ENCODE results near the gene PPM1H.
"Not testable (repeated sequence)": the region's sequence is repeated elsewhere in the genome, so short reads cannot be mapped to it uniquely, and the experiment has no call there.

The PPM1H gene

GRCh38 chr12:62668782-62669181 is 266.2 kb downstream of the PPM1H start:
- DNase-seq = no peak

DNA sequence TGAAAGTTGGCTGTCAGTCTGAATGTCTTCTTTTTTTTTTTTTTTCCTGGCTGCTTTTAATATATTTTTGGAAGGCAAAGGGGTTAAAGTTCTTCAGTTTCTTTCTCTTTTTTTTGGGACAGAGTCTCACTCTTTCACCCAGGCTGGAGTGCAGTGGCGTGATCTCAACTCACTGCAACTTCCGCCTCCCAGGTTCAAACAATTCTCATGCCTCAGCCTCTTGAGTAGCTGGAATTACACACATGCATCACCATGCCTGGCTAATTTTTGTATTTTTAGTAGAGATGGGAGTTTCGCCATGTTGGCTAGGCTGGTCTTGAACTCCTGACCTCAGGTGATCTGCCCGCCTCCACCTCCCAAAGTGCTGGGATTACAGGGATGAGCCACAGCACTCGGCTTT is 270.0 kb downstream of the PPM1H start:
- not testable (repeated sequence) for DNase-seq

GRCh38 chr12:62660756-62661155 is 274.2 kb downstream of the PPM1H start:
- no peak for DNase-seq

DNA sequence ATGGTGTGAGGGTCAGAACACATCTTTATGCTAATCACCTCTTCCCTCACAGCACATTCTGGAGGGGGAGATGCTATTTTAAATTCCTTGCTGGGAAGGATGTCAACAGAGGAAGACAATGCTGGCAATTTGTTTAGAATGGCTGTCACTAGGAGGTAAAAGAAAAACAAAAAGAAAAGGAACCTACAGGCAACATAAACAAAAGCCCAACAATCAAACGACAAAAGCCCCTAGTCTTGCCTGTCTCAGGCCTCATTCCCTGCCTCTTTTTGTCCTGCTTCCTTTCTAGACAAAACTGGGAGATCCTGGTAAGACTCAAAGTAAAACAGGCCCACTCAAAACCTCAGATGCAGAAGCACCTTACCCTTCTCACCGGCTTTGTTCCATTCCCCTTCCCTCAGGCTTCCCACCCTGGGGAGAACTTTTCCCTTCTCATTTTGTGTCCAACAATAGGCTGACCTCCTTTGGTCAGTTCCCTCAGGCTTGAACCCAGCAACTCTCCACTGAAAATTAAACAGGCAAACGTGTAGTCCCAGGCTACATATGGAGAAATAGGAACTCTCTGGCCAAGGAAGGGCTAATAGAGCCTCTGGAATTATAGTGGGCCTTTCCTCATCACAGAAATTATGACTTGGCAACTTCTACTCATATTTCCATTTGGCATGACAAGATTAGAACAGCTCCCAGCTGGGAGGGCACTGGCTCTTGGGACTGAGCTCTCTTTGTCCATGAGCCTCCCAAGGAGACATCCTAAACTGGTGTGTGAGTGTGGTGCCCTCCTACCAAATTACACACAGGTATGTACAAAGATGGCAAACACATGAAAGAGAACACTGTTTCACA is 275.3 kb downstream of the PPM1H start:
- no peak for DNase-seq

- no peak for DNase-seq
These were observed 276.0 kb downstream of the PPM1H start for GRCh38 chr12:62658910-62659309.

- DNase-seq = no peak
These were observed 277.7 kb downstream of the PPM1H start for GRCh38 chr12:62657363-62657632.

DNA sequence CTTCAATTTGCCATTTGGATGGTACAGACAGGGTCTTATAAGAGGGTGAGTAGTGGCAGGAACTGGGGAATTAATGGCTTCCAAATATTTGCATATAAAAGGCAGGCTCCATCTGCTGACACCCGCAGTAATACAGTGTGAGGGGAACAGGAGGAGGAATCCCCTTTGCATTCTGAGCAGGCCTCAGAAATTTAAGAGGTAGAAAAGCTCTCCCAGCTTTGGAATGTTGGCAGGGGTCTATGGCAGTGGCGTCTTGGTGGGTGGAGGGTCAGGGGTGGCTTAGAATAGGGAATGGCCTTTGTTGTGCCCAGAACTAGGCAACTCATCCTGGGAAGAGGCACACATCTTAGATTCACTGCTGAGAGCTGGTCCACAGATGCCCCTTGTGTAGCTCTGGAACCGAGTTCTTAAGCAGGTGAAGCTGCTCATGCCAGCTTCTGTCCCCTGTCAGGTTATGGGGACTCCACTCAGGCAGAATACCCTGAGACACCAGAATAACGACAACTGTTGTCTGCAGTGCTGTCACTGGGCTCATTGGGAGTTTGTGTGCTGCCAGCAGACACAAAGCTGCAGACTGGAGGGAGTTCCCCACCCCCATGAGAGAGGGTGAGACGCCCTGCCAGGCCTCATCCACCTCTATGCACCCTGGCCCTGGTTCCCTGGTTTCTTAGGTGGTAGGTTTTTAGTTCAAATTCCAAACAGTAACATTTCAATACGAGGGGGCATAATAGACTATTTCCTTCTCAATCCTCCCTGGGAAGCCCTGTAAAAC is 278.2 kb downstream of the PPM1H start:
- peak; percentile 14 to 36 for DNase-seq

DNA sequence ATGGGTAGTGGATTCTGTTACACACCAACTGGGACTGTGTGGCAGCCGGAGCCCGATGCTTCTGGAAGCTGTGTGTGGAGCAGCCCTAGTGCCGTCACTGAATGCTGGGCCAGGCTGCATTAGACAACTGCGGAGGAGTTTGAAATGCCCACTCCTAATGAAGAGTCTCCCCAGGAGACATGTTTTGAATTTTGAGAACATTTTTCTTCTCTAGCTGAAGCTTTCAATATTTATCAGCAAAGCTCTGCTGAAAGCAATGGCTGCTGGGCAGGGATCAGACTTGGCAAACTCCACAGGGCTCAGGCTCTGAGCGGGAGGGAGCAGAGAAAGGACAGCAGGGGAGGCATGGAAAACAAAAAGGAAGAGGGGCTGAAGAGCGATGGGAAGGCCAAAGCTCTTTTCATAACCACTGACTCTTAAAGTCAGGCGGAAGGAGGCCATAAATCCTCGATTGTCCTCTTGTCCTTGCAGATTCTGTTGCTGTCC is 279.2 kb downstream of the PPM1H start:
- DNase-seq = no peak

GRCh38 chr12:62654326-62655241 is 280.4 kb downstream of the PPM1H start:
- DNase-seq = peak in 1 of 2 experiments; percentile 8

DNA sequence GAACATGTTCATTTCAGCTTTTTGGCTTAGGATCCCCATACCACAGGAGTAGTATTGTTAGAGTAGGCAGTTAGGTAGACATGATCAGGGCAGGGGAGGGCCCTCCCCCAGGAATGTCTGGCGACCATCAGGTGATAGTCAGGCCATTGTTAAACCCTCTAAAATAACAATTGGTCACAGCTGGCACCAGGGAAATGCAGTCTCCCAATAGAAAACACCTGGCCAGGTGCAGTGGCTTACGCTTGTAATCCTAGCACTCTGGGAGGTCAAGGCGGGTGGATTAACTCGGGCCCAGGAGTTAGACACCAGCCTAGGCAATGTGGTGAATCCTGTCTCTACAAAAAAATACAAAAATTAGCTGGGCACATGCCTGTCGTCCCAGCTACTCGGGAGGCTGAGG is 281.2 kb downstream of the PPM1H start:
- no peak for DNase-seq

- no peak for DNase-seq
These were observed 281.6 kb downstream of the PPM1H start for GRCh38 chr12:62653304-62653703.

- DNase-seq = no peak
These were observed 283.8 kb downstream of the PPM1H start for GRCh38 chr12:62651138-62651537.

DNA sequence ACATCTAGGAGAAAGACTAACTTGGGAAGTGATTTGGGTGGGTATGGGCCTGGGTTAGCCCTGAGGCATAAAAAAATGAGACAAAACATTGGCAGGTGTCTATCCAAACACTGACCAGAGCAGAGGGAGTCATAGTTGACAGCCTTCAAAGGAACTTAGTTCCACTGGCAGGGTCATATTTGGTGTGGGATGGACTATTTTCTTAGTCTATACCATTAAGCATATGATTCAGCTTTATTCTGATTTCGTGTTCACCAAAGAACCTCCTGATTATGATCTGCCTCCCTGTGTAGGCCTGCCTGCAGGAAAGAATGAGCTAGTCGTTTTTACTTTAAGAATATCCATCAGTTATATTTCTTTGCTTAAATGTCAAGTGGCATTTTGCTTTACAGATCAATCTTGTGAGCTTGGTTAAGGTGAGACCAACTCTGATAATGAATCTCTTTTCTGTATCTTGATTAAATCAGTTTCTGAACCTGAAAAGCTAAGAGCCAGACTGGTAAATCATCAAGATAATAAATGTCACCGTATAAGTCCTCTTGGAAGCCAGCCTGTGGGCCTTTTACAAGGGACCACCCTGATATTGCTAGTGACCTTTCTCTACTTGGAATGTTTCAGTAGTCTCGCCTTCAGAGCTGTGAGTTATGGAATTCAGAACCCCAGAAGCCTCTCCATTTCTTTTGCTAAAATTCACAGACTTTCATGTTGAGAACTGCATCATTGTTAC is 285.4 kb downstream of the PPM1H start:
- DNase-seq = no peak

- no peak for DNase-seq
These were observed 287.4 kb downstream of the PPM1H start for GRCh38 chr12:62647586-62647985.

DNA sequence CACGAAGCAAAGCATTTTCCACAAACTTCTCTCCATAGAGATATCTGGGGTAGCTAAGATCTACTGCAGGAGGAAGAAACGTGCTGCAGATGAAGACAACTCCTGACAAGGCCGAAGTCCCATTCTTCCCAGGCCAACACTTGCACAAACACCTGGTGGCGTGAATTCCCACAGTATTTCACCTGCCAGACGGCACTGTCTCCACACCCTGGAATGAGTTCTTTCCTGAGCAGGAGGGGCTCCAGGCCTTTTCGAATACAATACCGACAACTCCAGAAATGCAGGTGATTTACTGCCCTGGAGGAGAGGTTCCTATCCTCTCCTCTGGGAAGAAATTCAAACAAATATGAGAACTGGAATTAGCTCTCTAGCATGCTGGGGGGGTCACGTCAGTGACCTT is 288.4 kb downstream of the PPM1H start:
- DNase-seq = no peak

- no peak for DNase-seq
These were observed 291.5 kb downstream of the PPM1H start for GRCh38 chr12:62643486-62643885.

DNA sequence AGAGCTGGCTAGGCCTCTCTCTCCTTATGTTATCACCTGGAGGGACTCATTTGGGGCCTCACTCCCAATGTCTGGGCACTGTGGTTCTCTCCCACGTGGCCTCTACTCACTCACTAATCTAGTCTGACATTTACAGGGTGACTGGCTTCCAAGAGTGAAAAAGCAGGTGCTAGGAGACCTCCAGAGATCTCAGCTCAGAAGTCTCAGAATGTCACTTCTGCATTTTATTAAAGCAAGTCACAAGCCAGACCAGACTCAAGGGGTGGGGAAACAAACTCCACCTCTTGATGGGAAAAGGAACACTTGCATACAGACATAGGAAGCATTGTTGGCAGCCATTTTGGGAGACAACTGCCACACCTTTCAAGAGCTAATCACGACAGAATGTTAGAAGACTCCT is 292.5 kb downstream of the PPM1H start:
- DNase-seq = no peak

- no peak for DNase-seq
These were observed 294.0 kb downstream of the PPM1H start for GRCh38 chr12:62640910-62641448.

DNA sequence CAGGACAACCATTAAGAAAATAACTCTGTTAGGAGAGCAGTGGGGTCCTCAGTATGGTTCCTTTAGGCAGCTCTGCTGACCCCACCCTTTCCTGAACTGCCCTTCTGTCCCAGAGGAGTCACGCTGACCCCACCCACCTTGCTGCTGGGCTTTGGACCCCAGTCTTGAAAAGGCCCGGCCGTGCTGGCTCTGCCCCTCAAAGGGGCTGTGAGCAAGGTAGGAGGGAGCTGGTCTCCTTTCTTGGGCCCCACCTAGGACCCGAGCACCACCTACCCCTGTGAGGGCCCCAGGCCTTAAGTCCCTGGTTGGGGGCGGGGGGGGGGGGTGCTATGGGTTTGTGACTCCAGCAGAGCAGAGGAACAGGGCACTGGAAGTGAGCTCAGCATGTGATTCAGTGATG is 297.3 kb downstream of the PPM1H start:
- no peak for DNase-seq

DNA sequence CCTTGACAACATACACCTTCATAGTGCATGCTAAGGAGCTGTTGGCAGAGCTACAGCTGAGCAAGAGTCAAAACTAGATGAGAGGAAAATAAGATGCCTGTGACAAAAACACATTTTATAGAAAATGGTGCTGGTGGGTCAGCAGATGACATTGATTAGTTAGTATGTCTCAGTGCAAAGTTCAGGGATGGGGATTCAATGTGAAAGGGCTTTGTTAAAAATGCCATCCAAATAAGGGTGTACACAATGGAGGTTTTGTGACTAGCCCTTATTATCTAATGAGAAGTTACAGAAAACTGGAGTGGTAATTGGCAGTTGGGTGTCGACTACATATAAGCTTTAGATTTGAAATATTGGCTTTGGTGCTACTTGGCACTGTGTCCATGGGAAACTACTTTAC is 299.3 kb downstream of the PPM1H start:
- DNase-seq = no peak

DNA sequence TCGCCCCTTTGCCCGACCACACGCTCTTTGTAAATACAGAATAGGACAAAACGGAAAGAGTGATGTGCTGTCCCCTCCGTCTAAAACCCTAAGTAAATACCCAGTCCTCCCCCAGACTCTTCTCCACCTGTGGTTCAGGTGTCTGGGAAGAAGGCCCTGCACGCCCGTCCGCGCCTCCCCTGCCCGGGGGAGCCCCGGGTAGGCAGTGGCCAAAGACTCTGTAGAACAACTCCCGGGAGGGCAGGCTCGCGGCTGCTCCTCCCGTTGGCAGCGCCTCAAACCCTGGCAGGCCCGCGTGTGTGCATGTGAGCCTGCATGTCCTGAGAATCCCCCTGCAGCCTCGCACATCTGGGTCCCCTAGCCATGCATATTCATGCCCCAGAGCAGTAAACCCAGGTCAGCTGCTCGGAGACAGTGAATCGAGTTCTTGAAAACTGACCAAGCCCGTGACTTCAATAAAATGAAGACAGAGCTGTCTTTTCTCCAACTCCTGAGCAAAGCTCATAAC is 302.5 kb downstream of the PPM1H start:
- DNase-seq = peak in 1 of 2 experiments; percentile 17
